Tibial nerve (tissue), 4 donors: ENCODE data around the gene KLHL22. TPM values are rescaled to one million over a fixed set of nuclear protein-coding genes. Genes with fewer than 3 reads are reported as not detected.

Experiments used
- DNase-seq, 2 donors: peaks; one replicate each; pipeline ENCODE4 v3.0.0-alpha.2; 2019; ENCODE audit warnings: low spot score in 2 of 2
- H3K27ac ChIP-seq, 4 donors: fragments of 200-600 bp; sonication (generic) in 3 of 4; one replicate each; pipeline ENCODE4 v1.5.1; 2017 to 2019; ENCODE audit warnings: mild to moderate bottlenecking in 1 of 4
- H3K27me3 ChIP-seq, 2 donors: fragments of 200-600 bp; sonication (generic) in 1 of 2; one replicate each; pipeline versions ENCODE4 v1.5.1 to v1.6.0; 2017 to 2019
- H3K36me3 ChIP-seq, 3 donors: fragments of 200-600 bp; sonication (generic); one replicate each; pipeline ENCODE4 v1.5.1; 2018 to 2019
- H3K4me1 ChIP-seq, 4 donors: fragments of 200-600 bp; sonication (generic) in 3 of 4; one replicate each; pipeline ENCODE4 v1.5.1; 2017 to 2019
- H3K4me3 ChIP-seq, 4 donors: fragments of 200-600 bp; sonication (generic) in 3 of 4; one replicate each; pipeline ENCODE4 v1.5.1; 2017 to 2019; ENCODE audit warnings: mild to moderate bottlenecking in 1 of 4, moderate library complexity in 1 of 4
- H3K9me3 ChIP-seq, 4 donors: fragments of 200-600 bp; sonication (generic) in 3 of 4; one replicate each; pipeline ENCODE4 v1.5.1; 2017 to 2019
- EP300 ChIP-seq, 2 donors: sonication (generic); formaldehyde crosslinking; IDR thresholded peaks; one replicate each; pipeline ENCODE4 v1.6.1; 2017; ENCODE audit warnings: antibody characterized with exemption in 2 of 2, mild to moderate bottlenecking in 1 of 2
- POLR2A ChIP-seq, 2 donors: fragments of 450-650 bp; IDR thresholded peaks; one replicate each; pipeline ENCODE4 v1.6.1; 2017; ENCODE audit warnings: antibody characterized with exemption in 2 of 2, mild to moderate bottlenecking in 2 of 2, moderate library complexity in 2 of 2
- WGBS, 2 donors: methylation state at CpG; one replicate each; pipeline ENCODE4 v1.1.5; 2018; 5-methylcytosine and 5-hydroxymethylcytosine counted together
- total RNA-seq, 4 donors: library from RNA; depleted of rRNA; stranded (reverse); fragments of >200 nt; gene quantifications; one replicate each; pipeline ENCODE4 v1.1.0, GENCODE V29; 2016
- TF ChIP-seq, protein P1 (sequence below), 5 experiments: fragments of 200-600 bp in 3 of 5; fragments of 450-650 bp in 2 of 5; sonication (generic) in 3 of 5; IDR thresholded peaks; one replicate each; pipeline ENCODE4 v1.5.1; 2016 to 2019; ENCODE audit warnings: antibody characterized with exemption in 5 of 5, mild to moderate bottlenecking in 3 of 5, moderate library complexity in 2 of 5

KLHL22 gene
- total RNA-seq, 4 donors from 2014 or later = 31.6 to 50.4 (median 41.4) TPM

DNA sequence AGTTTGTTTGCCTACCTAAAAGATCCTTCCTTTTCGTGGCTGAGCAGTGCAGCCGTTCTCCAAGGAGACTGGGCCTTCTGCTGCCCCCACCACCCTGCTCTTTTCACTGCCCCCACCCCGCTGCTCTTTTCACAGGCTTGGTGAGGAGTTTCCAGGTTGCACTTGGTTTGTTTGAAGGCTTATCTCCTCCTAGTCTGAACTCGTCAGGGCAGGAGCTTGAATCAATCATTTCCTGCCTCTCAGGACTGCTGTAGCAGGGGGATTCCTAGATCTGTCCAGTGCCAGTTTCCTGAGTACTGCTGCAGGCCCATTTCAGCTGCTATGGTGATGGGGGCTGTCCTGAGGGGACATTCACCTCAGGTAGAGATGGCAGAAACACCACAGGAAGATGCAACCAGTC, 21.8 kb upstream of the KLHL22 start:
- peak overlapping the region in 1 of 4 donors; percentile 14 for H3K27ac ChIP-seq
- H3K27me3 ChIP-seq = no peaks in the 10 kb centered on the region
- H3K4me3 ChIP-seq = no peak overlapping the region
- WGBS, 2 donors = 66 to 67% methylated on average over 4 of the region's 4 CpGs
- H3K9me3 ChIP-seq = no peaks in the 10 kb centered on the region
- DNase-seq = no peak
- H3K36me3 ChIP-seq = peaks cover 0 to 11% (median 0%) of the 10 kb centered on the region in 3 donors
- TF ChIP-seq EP300 (IDR thresholded peaks at IDR 0.05) = no peak
- no peak for TF ChIP-seq POLR2A (IDR thresholded peaks at IDR 0.05)
- TF ChIP-seq, protein P1, sequence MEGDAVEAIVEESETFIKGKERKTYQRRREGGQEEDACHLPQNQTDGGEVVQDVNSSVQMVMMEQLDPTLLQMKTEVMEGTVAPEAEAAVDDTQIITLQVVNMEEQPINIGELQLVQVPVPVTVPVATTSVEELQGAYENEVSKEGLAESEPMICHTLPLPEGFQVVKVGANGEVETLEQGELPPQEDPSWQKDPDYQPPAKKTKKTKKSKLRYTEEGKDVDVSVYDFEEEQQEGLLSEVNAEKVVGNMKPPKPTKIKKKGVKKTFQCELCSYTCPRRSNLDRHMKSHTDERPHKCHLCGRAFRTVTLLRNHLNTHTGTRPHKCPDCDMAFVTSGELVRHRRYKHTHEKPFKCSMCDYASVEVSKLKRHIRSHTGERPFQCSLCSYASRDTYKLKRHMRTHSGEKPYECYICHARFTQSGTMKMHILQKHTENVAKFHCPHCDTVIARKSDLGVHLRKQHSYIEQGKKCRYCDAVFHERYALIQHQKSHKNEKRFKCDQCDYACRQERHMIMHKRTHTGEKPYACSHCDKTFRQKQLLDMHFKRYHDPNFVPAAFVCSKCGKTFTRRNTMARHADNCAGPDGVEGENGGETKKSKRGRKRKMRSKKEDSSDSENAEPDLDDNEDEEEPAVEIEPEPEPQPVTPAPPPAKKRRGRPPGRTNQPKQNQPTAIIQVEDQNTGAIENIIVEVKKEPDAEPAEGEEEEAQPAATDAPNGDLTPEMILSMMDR (IDR thresholded peaks at IDR 0.05) = no peak
- H3K4me1 ChIP-seq = peaks cover 0 to 79% (median 21%) of the 10 kb centered on the region in 4 donors

DNA sequence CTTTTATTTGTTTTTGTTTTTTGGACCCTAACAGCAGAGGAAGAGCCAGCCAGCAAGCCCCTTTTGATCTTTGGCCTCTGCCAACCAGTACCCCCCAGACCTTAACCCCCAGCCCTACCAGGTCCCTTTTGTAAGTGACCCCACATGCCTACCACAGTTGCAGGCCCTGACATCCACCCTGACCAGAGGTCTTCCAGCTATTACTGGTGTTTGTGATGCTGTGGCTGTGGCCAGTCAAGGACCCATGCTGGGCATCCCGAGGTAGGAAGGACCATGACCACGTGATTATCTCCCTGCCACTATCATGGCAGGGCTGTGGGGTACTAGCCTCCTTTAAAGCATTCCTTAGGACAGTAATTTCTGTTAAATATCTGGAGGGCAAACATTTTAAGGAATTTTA, 20.8 kb upstream of the KLHL22 start:
- 77 to 81% methylated on average over 2 of the region's 2 CpGs for WGBS, 2 donors
- H3K27ac ChIP-seq = peak overlapping the region in 1 of 4 donors; percentile 14
- no peaks in the 10 kb centered on the region for H3K27me3 ChIP-seq
- H3K36me3 ChIP-seq = peaks cover 0 to 11% (median 0%) of the 10 kb centered on the region in 3 donors
- TF ChIP-seq, protein P1 (IDR thresholded peaks at IDR 0.05) = no peak
- no peak for TF ChIP-seq EP300 (IDR thresholded peaks at IDR 0.05)
- no peak for TF ChIP-seq POLR2A (IDR thresholded peaks at IDR 0.05)
- peaks cover 0 to 80% (median 23%) of the 10 kb centered on the region in 4 donors for H3K4me1 ChIP-seq
- DNase-seq = no peak
- no peaks in the 10 kb centered on the region for H3K9me3 ChIP-seq
- H3K4me3 ChIP-seq = no peak overlapping the region

DNA sequence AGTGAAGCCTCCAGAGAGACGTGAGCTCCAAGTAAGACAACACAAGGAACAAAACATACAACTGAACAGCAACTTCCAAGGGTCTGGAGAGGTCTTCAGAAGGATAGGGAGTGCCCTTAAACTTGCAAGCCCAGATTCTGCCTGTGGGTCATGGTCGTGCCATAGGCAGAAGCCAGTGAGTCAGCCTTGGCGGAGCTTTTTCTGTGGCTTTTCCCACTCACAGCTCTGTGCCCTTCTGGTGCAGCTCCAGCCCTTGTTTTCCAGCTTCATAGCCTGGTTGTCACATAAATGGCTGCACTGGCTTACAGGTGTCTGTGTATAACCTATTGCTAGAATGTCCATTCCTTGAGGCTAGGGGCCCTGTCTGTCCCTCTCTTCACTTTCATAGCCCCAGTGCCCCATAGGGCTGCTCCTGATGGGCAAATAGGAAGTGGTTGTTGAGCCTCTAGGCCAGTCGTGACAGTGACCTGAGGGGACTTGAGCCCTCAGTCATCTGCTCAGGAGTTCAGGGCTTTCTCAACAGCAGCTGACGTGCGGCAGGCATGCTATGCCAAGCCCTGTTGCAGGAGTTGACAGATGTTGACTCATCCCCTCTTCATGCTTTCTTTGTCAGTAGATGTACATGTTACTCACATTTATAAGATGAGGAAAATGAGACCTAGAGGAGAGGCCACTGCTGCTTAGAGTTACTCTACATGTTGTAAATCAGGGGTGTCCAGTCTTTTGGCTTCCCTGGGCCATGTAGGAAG, 19.2 kb upstream of the KLHL22 start:
- TF ChIP-seq EP300 (IDR thresholded peaks at IDR 0.05) (no peak), POLR2A (IDR thresholded peaks at IDR 0.05) (no peak)
- TF ChIP-seq, protein P1 (IDR thresholded peaks at IDR 0.05) = no peak
- peak overlapping the region in 2 of 4 donors; percentile 41 to 96 for H3K27ac ChIP-seq
- H3K4me3 ChIP-seq = no peak overlapping the region
- no peaks in the 10 kb centered on the region for H3K27me3 ChIP-seq
- H3K4me1 ChIP-seq = peaks cover 9 to 85% (median 35%) of the 10 kb centered on the region in 4 donors
- no peak for DNase-seq
- H3K9me3 ChIP-seq = no peaks in the 10 kb centered on the region
- peaks cover 0 to 6% (median 0%) of the 10 kb centered on the region in 3 donors for H3K36me3 ChIP-seq
- 55 to 65% methylated on average over 6 of the region's 6 CpGs for WGBS, 2 donors

DNA sequence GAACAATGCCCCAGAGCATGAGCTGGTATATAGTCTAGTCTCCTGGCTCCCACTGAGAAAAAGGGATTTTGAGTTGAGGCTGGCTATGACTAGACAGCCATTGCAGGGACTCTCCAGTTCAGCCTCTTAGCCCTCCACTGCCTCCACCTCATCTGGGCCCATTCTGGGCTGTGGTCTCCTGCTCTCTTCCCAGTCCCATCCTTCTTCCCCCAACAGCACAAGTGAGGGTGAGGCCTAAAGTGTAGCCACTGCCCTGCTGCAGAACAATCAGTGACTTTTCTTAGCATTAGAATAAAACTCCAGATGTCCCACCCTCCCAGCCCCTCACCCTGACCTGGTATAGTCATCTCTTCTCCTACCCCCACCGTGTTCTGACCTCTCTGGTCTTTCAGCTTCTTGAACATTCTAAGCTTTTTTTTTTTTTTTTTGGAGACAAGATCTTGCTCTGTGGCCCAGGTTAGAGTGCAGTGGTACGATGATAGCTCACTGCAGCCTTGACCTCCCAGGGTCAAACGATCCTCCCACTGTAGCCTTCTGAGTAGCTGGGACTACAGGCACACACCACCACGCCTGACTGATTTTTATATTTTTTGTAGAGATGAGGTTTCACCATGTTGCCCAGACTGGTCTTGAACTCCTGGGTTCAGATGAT, 16.1 kb upstream of the KLHL22 start:
- 55 to 56% methylated on average over 4 of the region's 4 CpGs for WGBS, 2 donors
- peak overlapping the region in 2 of 4 donors; percentile 96 to 97 for H3K27ac ChIP-seq

DNA sequence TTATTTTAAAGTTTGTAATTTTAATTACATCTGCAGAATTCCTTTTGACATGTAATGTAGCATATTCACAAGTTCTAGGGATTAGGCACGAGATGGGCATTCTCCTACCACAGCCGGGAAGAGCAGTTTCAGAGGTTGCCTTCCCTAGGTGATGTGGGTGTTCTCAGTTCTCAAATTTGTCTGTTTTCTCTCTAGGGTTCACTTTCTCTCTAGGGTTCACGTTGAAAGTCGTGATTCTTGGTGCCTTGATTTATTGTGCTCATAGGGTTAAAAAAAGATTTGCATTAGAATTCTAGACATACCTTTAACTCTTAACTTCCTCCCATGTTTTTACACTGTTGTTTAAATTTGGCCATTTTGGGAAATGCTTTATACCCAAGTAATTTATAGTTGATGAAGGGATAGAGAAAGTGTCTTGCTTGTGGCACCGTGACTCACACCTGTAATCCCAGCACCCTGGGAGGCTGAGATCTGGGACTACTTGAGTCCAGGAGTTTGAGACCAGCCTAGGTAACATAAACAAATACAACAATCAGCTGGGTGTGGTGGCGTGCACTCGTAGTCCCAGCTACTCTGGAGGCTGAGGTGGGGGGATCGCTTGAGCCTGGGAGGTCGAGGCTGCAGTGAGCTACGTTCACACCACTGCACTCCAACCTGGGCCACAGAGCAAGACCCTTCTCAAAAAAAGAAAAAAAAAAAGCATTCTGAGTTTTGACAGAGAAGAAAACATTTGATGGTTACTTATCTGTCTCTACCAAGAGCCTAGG, 15.4 kb upstream of the KLHL22 start:
- peaks cover 9 to 79% (median 44%) of the 10 kb centered on the region in 4 donors for H3K4me1 ChIP-seq
- no peak for DNase-seq
- peak overlapping the region in 2 of 4 donors; percentile 96 to 97 for H3K27ac ChIP-seq
- H3K36me3 ChIP-seq = no peaks in the 10 kb centered on the region
- no peak overlapping the region for H3K4me3 ChIP-seq
- 62 to 66% methylated on average over 10 of the region's 10 CpGs for WGBS, 2 donors
- H3K27me3 ChIP-seq = no peaks in the 10 kb centered on the region
- TF ChIP-seq EP300 (IDR thresholded peaks at IDR 0.05) (no peak), POLR2A (IDR thresholded peaks at IDR 0.05) (no peak)
- TF ChIP-seq, protein P1 (IDR thresholded peaks at IDR 0.05) = no peak
- H3K9me3 ChIP-seq = no peaks in the 10 kb centered on the region

More for the DNA sequence above, 16.1 kb upstream of the KLHL22 start:
- no peak for TF ChIP-seq POLR2A (IDR thresholded peaks at IDR 0.05)
- no peak for DNase-seq
- no peaks in the 10 kb centered on the region for H3K36me3 ChIP-seq
- H3K4me1 ChIP-seq = peaks cover 9 to 78% (median 44%) of the 10 kb centered on the region in 4 donors
- H3K4me3 ChIP-seq = no peak overlapping the region
- no peaks in the 10 kb centered on the region for H3K27me3 ChIP-seq
- no peaks in the 10 kb centered on the region for H3K9me3 ChIP-seq
